ENCODE measurements around the gene IFI6. TPM values are rescaled to one million over a fixed set of nuclear protein-coding genes. Genes with fewer than 3 reads are reported as not detected.

The IFI6 gene
- total RNA-seq, 1 donor, result 497 TPM

DNA sequence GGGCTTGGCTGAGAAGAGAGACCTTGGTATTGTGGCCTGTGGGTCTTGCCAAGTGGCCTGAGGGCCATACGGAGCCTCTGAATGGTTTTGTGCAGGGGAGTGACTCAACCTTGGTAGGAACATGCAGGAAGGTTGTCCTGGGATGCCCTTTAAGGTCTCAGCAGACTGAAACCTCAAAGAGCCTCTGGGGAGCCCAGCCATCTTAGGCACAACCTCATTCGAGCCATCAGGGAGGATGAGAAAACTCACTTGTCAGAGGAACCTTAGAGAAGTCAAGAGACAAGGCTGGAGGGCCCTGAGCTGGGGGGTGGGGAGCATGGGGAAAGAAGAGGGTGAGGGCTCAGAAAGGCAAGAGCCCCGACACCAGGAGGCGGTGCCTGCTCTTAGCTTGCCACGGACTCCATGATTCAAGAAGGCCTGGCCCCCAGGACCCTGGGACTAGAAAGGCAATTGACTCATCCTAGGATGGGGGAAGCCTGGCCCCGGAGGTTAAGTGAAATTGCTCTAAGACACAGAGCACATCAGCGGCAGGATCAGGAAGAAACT lies 13.0 kb downstream of the IFI6 start:
- no peaks in the 10 kb centered on the region for H3K27me3 ChIP-seq (ENCODE audit: insufficient read depth, low read length)
- TF ChIP-seq, protein P1, sequence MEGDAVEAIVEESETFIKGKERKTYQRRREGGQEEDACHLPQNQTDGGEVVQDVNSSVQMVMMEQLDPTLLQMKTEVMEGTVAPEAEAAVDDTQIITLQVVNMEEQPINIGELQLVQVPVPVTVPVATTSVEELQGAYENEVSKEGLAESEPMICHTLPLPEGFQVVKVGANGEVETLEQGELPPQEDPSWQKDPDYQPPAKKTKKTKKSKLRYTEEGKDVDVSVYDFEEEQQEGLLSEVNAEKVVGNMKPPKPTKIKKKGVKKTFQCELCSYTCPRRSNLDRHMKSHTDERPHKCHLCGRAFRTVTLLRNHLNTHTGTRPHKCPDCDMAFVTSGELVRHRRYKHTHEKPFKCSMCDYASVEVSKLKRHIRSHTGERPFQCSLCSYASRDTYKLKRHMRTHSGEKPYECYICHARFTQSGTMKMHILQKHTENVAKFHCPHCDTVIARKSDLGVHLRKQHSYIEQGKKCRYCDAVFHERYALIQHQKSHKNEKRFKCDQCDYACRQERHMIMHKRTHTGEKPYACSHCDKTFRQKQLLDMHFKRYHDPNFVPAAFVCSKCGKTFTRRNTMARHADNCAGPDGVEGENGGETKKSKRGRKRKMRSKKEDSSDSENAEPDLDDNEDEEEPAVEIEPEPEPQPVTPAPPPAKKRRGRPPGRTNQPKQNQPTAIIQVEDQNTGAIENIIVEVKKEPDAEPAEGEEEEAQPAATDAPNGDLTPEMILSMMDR (IDR thresholded peaks at IDR 0.05; ENCODE audit: extremely low read depth, low read depth, low read length), result no peak
- H3K9me3 ChIP-seq (ENCODE audit: low read depth, low read length), result no peaks in the 10 kb centered on the region
- H3K27ac ChIP-seq (ENCODE audit: low read depth, low read length), result peak overlapping the region; percentile 87
- H3K4me3 ChIP-seq (ENCODE audit: insufficient read depth, low read length), result peak overlapping the region; percentile 66
- H3K4me2 ChIP-seq (ENCODE audit: insufficient read depth, low read length), result peak overlapping the region; percentile 80
- peak; percentile 96 for DNase-seq (ENCODE audit: insufficient read length, low spot score, missing footprints)
- no peaks in the 10 kb centered on the region for H3K79me2 ChIP-seq (ENCODE audit: insufficient read depth, low read length)
- H2AFZ ChIP-seq (ENCODE audit: low read length), result peak overlapping the region; percentile 64
- no peaks in the 10 kb centered on the region for H3K36me3 ChIP-seq (ENCODE audit: insufficient read depth, low read length)
- H3K4me1 ChIP-seq (ENCODE audit: insufficient read depth, low read length), result peaks cover 24% of the 10 kb centered on the region
- no peaks in the 10 kb centered on the region for H4K20me1 ChIP-seq (ENCODE audit: insufficient read depth, low read length)

DNA sequence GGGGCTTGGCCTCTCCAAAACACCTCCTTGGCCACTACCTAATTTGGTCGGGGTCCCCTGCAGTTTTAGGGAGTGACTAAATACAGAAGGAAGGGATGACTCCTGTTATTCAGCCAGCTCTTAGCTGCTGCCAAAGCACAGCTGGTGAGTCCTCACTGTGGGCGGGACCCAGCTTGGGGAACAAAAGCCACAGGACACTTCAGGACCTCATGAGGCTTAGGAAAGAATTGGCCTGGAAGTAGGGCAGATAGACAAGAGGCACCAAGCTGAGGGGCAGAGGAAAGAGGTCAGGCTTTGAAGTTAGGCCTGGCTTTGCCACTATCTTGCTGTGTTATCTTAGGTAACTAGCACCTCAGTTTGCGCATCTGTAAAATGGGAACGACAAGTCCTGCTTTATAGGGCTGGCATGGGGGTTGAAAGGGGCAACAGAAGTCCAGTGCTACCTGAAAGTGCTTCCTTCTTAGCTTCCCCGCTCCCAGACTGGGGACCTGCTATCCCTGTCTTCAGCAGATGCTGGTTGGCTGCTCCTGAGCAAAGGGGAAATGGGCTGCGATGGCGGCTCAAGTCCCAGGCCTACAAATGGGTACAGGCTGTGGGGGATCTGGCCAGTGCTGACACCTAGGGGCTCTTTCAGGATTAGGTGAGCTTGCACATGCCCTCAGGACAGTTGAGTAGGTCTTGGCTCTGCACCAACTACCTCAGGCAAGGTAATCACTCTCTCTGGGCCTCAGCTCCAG lies 15.7 kb downstream of the IFI6 start:
- H4K20me1 ChIP-seq (ENCODE audit: insufficient read depth, low read length), result no peaks in the 10 kb centered on the region
- no peak overlapping the region for H3K4me2 ChIP-seq (ENCODE audit: insufficient read depth, low read length)

DNA sequence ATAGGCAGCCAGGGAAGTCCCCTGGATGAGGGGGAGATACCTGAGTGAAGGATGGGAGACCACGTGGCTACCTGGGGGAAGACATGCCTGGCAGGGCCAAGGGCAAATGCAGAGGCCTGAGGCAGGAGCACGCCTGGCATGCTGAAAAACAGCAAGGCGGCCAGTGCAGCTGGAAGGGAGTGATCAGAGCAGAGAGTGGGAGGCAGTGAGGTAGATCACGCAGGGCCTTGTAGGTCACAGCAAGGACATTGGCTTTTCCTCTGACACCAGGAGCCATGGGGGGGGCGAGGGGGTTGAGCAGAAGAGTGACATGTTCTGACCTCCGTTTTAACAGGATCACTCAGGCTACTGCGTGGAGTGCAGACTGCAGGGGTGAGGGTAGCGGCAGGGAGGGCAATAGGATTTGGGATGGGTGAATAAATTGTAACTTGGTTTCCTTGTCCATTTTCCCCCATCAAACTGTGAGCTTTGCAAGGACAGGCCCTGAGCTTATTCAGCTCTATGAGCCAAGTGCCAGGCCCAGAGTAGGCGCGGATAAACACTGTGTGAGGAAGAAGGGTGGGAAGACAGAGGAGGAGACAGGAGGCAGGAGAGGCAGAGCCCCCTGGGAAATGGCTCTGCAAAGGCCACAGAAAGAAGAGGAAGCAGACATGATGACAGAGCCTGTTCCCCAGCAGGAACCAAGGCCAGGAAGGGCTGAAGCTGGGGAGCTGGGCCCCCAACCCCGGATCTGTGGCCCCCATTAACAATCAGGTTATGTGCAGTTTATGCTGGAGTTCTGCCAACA lies 16.6 kb downstream of the IFI6 start:
- Histone ChIP-seq H3K4me1 (ENCODE audit: insufficient read depth, low read length) (peaks cover 32% of the 10 kb centered on the region), H4K20me1 (ENCODE audit: insufficient read depth, low read length) (no peaks in the 10 kb centered on the region), H3K9me3 (ENCODE audit: low read depth, low read length) (no peaks in the 10 kb centered on the region), H3K27me3 (ENCODE audit: insufficient read depth, low read length) (no peaks in the 10 kb centered on the region), H3K36me3 (ENCODE audit: insufficient read depth, low read length) (no peaks in the 10 kb centered on the region), H3K79me2 (ENCODE audit: insufficient read depth, low read length) (no peaks in the 10 kb centered on the region), H3K4me3 (ENCODE audit: insufficient read depth, low read length) (no peak overlapping the region), H2AFZ (ENCODE audit: low read length) (peak overlapping the region; percentile 74), H3K27ac (ENCODE audit: low read depth, low read length) (no peak overlapping the region), H3K4me2 (ENCODE audit: insufficient read depth, low read length) (no peak overlapping the region)
- DNase-seq (ENCODE audit: insufficient read length, low spot score, missing footprints), result no peak
- TF ChIP-seq, protein P1 (IDR thresholded peaks at IDR 0.05; ENCODE audit: extremely low read depth, low read depth, low read length), result no peak

More for the DNA sequence above, 15.7 kb downstream of the IFI6 start:
- no peaks in the 10 kb centered on the region for H3K79me2 ChIP-seq (ENCODE audit: insufficient read depth, low read length)
- H3K27ac ChIP-seq (ENCODE audit: low read depth, low read length), result peak overlapping the region; percentile 20
- H3K4me1 ChIP-seq (ENCODE audit: insufficient read depth, low read length), result peaks cover 24% of the 10 kb centered on the region
- peak overlapping the region; percentile 18 for H2AFZ ChIP-seq (ENCODE audit: low read length)
- no peak overlapping the region for H3K4me3 ChIP-seq (ENCODE audit: insufficient read depth, low read length)
- DNase-seq (ENCODE audit: insufficient read length, low spot score, missing footprints), result peak; percentile 98
- TF ChIP-seq, protein P1 (IDR thresholded peaks at IDR 0.05; ENCODE audit: extremely low read depth, low read depth, low read length), result no peak
- no peaks in the 10 kb centered on the region for H3K9me3 ChIP-seq (ENCODE audit: low read depth, low read length)
- H3K27me3 ChIP-seq (ENCODE audit: insufficient read depth, low read length), result no peaks in the 10 kb centered on the region
- H3K36me3 ChIP-seq (ENCODE audit: insufficient read depth, low read length), result no peaks in the 10 kb centered on the region

Data from osteoblast (primary cell).